ENCODE results near the gene NPHP4. TPM values are rescaled to one million over a fixed set of nuclear protein-coding genes. Genes with fewer than 3 reads are reported as not detected.

The NPHP4 gene
- total RNA-seq, 1 donor: 6.5 TPM

- no peak for TF ChIP-seq CTCF (IDR thresholded peaks at IDR 0.05; ENCODE audit: insufficient read depth, low read depth, low read length)
- no peak for DNase-seq (ENCODE audit: low read depth)
- H3K4me3 ChIP-seq (ENCODE audit: low read depth, low read length): no peak overlapping the region
Observed at GRCh38 chr1:5903031-5903430, 89.2 kb downstream of the NPHP4 start.

GRCh38 chr1:5901841-5902240 is 90.4 kb downstream of the NPHP4 start:
- no peak for DNase-seq (ENCODE audit: low read depth)
- TF ChIP-seq CTCF (IDR thresholded peaks at IDR 0.05; ENCODE audit: insufficient read depth, low read depth, low read length): no peak
- no peak overlapping the region for H3K4me3 ChIP-seq (ENCODE audit: low read depth, low read length)

- H3K4me3 ChIP-seq (ENCODE audit: low read depth, low read length): no peak overlapping the region
- no peak for DNase-seq (ENCODE audit: low read depth)
- TF ChIP-seq CTCF (IDR thresholded peaks at IDR 0.05; ENCODE audit: insufficient read depth, low read depth, low read length): no peak
Observed at GRCh38 chr1:5901150-5901549, 91.1 kb downstream of the NPHP4 start.

- no peak for DNase-seq (ENCODE audit: low read depth)
- no peak for TF ChIP-seq CTCF (IDR thresholded peaks at IDR 0.05; ENCODE audit: insufficient read depth, low read depth, low read length)
- H3K4me3 ChIP-seq (ENCODE audit: low read depth, low read length): no peak overlapping the region
Observed at GRCh38 chr1:5898266-5898665, 94.0 kb downstream of the NPHP4 start.

GRCh38 chr1:5896706-5897660 is 95.2 kb downstream of the NPHP4 start:
- no peak overlapping the region for H3K4me3 ChIP-seq (ENCODE audit: low read depth, low read length)
- no peak for TF ChIP-seq CTCF (IDR thresholded peaks at IDR 0.05; ENCODE audit: insufficient read depth, low read depth, low read length)

GRCh38 chr1:5895446-5896406 is 96.5 kb downstream of the NPHP4 start:
- no peak overlapping the region for H3K4me3 ChIP-seq (ENCODE audit: low read depth, low read length)
- TF ChIP-seq CTCF (IDR thresholded peaks at IDR 0.05; ENCODE audit: insufficient read depth, low read depth, low read length): no peak
- no peak for DNase-seq (ENCODE audit: low read depth)

More at GRCh38 chr1:5896706-5897660, 95.2 kb downstream of the NPHP4 start:
- no peak for DNase-seq (ENCODE audit: low read depth)

Measured in fibroblast of villous mesenchyme (primary cell).